DND-41 (cell line): Measurements from ENCODE around the gene NEK4.

Experiments used
- CTCF ChIP-seq: IDR thresholded peaks from 2 replicates; pipeline ENCODE4 v1.5.1; 2012; ENCODE audit warnings: borderline replicate concordance, low read length, moderate library complexity, mild to moderate bottlenecking; ENCODE audit not compliant: poor library complexity, severe bottlenecking; ENCODE audit errors: extremely low read depth
- EZH2 ChIP-seq: IDR thresholded peaks from 3 replicates; pipeline ENCODE4 v1.6.1; 2012; ENCODE audit warnings: borderline replicate concordance, low read depth, mild to moderate bottlenecking, moderate library complexity, low read length, inconsistent platforms; ENCODE audit not compliant: severe bottlenecking

GRCh38 chr3:52787246-52787645 is 16.5 kb upstream of the NEK4 start:
- no peak for TF ChIP-seq CTCF
- TF ChIP-seq EZH2 = no peak
